Peyer's patch (tissue), 4 donors: ENCODE results near the gene ANO8.

ENCODE experiments used
- CTCF ChIP-seq, 6 experiments: fragments of 450-650 bp in 4 of 6; fragments of 200-600 bp in 2 of 6; sonication (generic) in 1 of 6; IDR thresholded peaks; one replicate each; pipeline ENCODE4 v1.5.1; 2017 to 2019; ENCODE audit warnings: antibody characterized with exemption in 6 of 6, mild to moderate bottlenecking in 3 of 6, moderate library complexity in 1 of 6
- POLR2A ChIP-seq, 2 donors: fragments of 450-650 bp; IDR thresholded peaks; one replicate each; pipeline ENCODE4 v1.5.1; 2017; ENCODE audit warnings: antibody characterized with exemption in 2 of 2, mild to moderate bottlenecking in 2 of 2, moderate library complexity in 2 of 2

GRCh38 chr19:17341386-17341785, 6.7 kb upstream of the ANO8 start:
- TF ChIP-seq CTCF (IDR thresholded peaks at IDR 0.05) (no peak), POLR2A (IDR thresholded peaks at IDR 0.05) (no peak)
